Glutamatergic neuron (in vitro differentiated cells): ENCODE results near the gene PTAR1. TPM values are rescaled to one million over a fixed set of nuclear protein-coding genes. Genes with fewer than 3 reads are reported as not detected.

Experiments
- DNase-seq: peaks from one replicate; pipeline ENCODE4 v3.0.0; 2022
- H3K27ac Mint-ChIP-seq: one replicate; pipeline ENCODE4 v1.8.0; 2020; ENCODE audit warnings: mild to moderate bottlenecking, mixed read lengths, inconsistent platforms; ENCODE audit not compliant: unreplicated experiment
- H3K27me3 Mint-ChIP-seq: one replicate; pipeline ENCODE4 v1.8.0; 2020; ENCODE audit warnings: mild to moderate bottlenecking, moderate library complexity, mixed read lengths, inconsistent platforms; ENCODE audit not compliant: unreplicated experiment
- H3K36me3 Mint-ChIP-seq: one replicate; pipeline ENCODE4 v1.8.0; 2020; ENCODE audit warnings: mild to moderate bottlenecking, mixed read lengths, inconsistent platforms; ENCODE audit not compliant: unreplicated experiment
- H3K4me1 Mint-ChIP-seq: one replicate; pipeline ENCODE4 v1.8.0; 2020; ENCODE audit warnings: mild to moderate bottlenecking, low read depth, mixed read lengths, inconsistent platforms; ENCODE audit not compliant: unreplicated experiment
- H3K4me3 Mint-ChIP-seq: one replicate; pipeline ENCODE4 v1.8.0; 2020; ENCODE audit warnings: mild to moderate bottlenecking, mixed read lengths, inconsistent platforms; ENCODE audit not compliant: unreplicated experiment
- H3K9me3 Mint-ChIP-seq: one replicate; pipeline ENCODE4 v1.8.0; 2020; ENCODE audit warnings: mild to moderate bottlenecking, moderate library complexity, mixed read lengths, inconsistent platforms; ENCODE audit not compliant: unreplicated experiment
- long read RNA-seq: library from polyadenylated mRNA; unstranded; transcript quantifications from one replicate; pipeline ENCODE4 v2.0.0, GENCODE V29; 2020; ENCODE audit not compliant: unreplicated experiment
- total RNA-seq: library from RNA; stranded (reverse); fragmentation: NEBNext Ultra II Directional; extraction: Animal tissue kit (Norgen Biotek cat#: 25700); gene quantifications from one replicate; pipeline ENCODE4 v1.2.1, GENCODE V29; 2021; ENCODE audit not compliant: unreplicated experiment
- TF ChIP-seq, protein P1 (sequence below): fragments of 200-600 bp; sonication (generic); IDR thresholded peaks from one replicate; pipeline ENCODE4 v1.5.0; 2021; ENCODE audit not compliant: partially characterized antibody, unreplicated experiment

PTAR1 gene, protein sequence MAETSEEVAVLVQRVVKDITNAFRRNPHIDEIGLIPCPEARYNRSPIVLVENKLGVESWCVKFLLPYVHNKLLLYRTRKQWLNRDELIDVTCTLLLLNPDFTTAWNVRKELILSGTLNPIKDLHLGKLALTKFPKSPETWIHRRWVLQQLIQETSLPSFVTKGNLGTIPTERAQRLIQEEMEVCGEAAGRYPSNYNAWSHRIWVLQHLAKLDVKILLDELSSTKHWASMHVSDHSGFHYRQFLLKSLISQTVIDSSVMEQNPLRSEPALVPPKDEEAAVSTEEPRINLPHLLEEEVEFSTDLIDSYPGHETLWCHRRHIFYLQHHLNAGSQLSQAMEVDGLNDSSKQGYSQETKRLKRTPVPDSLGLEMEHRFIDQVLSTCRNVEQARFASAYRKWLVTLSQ
- total RNA-seq, result 49.9 TPM
- long read RNA-seq, partial matches to known transcripts, result 0 of 1 reads
- long read RNA-seq, other reads (novel, unspliced or antisense), result 1 of 1 reads

GRCh38 chr9:69759421-69760277 lies at the start of gene PTAR1:
Gene PTAR1 (minus strand): TSS chr9:69760011. CDS start chr9:69759938, 73 bp downstream.
- Mint-ChIP-seq H3K4me3 (peak within 1 kb of the TSS; percentile 90), H3K4me1 (peaks cover 18% of the 10 kb centered on the region), H3K27me3 (peaks cover 3% of the 10 kb centered on the region), H3K36me3 (no peaks in the 10 kb centered on the region), H3K27ac (peak within 1 kb of the TSS; percentile 84), H3K9me3 (peaks cover 6% of the 10 kb centered on the region)
- TF ChIP-seq, protein P1, sequence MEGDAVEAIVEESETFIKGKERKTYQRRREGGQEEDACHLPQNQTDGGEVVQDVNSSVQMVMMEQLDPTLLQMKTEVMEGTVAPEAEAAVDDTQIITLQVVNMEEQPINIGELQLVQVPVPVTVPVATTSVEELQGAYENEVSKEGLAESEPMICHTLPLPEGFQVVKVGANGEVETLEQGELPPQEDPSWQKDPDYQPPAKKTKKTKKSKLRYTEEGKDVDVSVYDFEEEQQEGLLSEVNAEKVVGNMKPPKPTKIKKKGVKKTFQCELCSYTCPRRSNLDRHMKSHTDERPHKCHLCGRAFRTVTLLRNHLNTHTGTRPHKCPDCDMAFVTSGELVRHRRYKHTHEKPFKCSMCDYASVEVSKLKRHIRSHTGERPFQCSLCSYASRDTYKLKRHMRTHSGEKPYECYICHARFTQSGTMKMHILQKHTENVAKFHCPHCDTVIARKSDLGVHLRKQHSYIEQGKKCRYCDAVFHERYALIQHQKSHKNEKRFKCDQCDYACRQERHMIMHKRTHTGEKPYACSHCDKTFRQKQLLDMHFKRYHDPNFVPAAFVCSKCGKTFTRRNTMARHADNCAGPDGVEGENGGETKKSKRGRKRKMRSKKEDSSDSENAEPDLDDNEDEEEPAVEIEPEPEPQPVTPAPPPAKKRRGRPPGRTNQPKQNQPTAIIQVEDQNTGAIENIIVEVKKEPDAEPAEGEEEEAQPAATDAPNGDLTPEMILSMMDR, result no peak
- DNase-seq, result peak; percentile 92

DNA sequence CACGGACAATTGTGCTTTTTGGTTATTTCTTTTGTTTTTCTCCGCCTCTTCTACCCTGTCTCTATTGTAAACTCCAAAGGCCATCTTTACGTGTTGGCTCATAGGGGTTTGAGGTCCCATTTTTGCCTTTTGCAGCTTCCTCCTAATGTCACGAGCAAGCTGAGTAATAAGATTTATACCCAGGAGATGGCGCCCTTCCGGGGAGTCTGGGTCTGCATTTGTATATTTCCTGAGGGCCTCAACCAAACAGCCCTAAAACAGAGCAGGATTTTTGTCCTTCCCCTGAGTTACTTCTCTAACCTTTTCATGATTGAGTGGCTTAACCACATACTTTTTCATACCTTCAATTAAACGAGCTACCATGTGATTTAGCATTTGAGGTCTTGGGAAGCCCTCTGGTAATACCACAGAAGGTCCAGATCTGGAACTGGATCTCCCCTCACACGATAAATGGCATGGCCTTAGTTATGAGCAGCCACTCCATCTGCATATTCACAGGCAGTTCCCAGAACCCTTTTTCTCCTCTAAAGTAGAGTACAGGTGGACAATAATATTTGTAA lies 49.6 kb upstream of the PTAR1 start:
- no peak for DNase-seq
- H3K4me1 Mint-ChIP-seq, result no peaks in the 10 kb centered on the region
- peaks cover 5% of the 10 kb centered on the region for H3K9me3 Mint-ChIP-seq

GRCh38 chr9:69806627-69807026 lies 46.8 kb upstream of the PTAR1 start:
- H3K27ac Mint-ChIP-seq, result no peak overlapping the region
- H3K9me3 Mint-ChIP-seq, result peaks cover 5% of the 10 kb centered on the region
- TF ChIP-seq, protein P1, result no peak
- H3K27me3 Mint-ChIP-seq, result no peaks in the 10 kb centered on the region
- H3K4me1 Mint-ChIP-seq, result no peaks in the 10 kb centered on the region
- no peaks in the 10 kb centered on the region for H3K36me3 Mint-ChIP-seq
- H3K4me3 Mint-ChIP-seq, result no peak overlapping the region
- DNase-seq, result no peak

More for the DNA sequence above, 49.6 kb upstream of the PTAR1 start:
- TF ChIP-seq, protein P1, result no peak
- Mint-ChIP-seq H3K27me3 (no peaks in the 10 kb centered on the region), H3K27ac (no peak overlapping the region), H3K4me3 (no peak overlapping the region), H3K36me3 (no peaks in the 10 kb centered on the region)

DNA sequence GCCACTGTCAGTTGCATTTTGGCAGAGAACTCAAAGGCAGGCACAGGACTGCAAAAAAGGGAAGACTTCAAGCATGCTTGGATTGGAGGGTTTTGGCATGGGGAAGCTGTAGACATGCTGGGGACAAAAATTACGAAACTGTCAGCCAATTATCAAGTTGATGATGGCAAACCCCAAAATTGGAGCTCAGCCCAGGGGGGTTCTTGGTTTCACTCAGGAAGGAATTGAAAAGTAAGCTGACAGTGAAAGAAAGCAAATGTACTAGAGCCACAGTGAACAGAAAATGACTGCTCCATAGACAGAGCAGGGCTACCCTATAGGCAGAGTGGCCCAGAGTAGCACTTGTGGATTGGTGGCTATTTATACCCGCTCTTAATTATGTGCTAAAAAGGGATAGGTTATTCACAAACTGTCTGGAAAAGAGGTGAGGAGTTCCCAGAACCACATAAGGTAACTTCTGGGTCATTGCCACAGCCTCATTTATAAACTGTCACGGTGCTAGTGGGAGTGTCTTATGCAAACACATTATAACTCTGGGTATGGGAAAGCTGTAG lies 46.2 kb upstream of the PTAR1 start:
- no peak overlapping the region for H3K4me3 Mint-ChIP-seq
- H3K36me3 Mint-ChIP-seq, result no peaks in the 10 kb centered on the region
- TF ChIP-seq, protein P1, result no peak
- H3K9me3 Mint-ChIP-seq, result peaks cover 5% of the 10 kb centered on the region
- H3K27me3 Mint-ChIP-seq, result no peaks in the 10 kb centered on the region
- DNase-seq, result no peak
- no peaks in the 10 kb centered on the region for H3K4me1 Mint-ChIP-seq
- H3K27ac Mint-ChIP-seq, result no peak overlapping the region
